Measurements from ENCODE around the gene SLC6A13.
A peak's percentile ranks its signal among the peaks of the same experiment; 100 is the strongest.

The SLC6A13 gene

GRCh38 chr12:213527-213932, 49.1 kb downstream of the SLC6A13 start:
- no peak for DNase-seq

GRCh38 chr12:212715-213526, 49.7 kb downstream of the SLC6A13 start:
- no peak for DNase-seq

GRCh38 chr12:212415-212714, 50.3 kb downstream of the SLC6A13 start:
- DNase-seq, result no peak

- DNase-seq, result no peak
These were observed 50.8 kb downstream of the SLC6A13 start for GRCh38 chr12:211639-212414.

- no peak for DNase-seq
These were observed 51.5 kb downstream of the SLC6A13 start for GRCh38 chr12:211142-211465.

- DNase-seq, result no peak
These were observed 52.1 kb downstream of the SLC6A13 start for GRCh38 chr12:210277-211141.

- DNase-seq, result no peak
These were observed 52.8 kb downstream of the SLC6A13 start for GRCh38 chr12:209851-210250.

GRCh38 chr12:209246-209645, 53.4 kb downstream of the SLC6A13 start:
- DNase-seq, result no peak

- DNase-seq, result no peak
These were observed 53.8 kb downstream of the SLC6A13 start for GRCh38 chr12:208813-209212.

- DNase-seq, result no peak
These were observed 54.8 kb downstream of the SLC6A13 start for GRCh38 chr12:207804-208203.

- no peak for DNase-seq
These were observed 55.7 kb downstream of the SLC6A13 start for GRCh38 chr12:206746-207440.

- no peak for DNase-seq
These were observed 57.6 kb downstream of the SLC6A13 start for GRCh38 chr12:205026-205425.

- DNase-seq, result no peak
These were observed 58.4 kb downstream of the SLC6A13 start for GRCh38 chr12:204261-204678.

- DNase-seq, result no peak
These were observed 59.0 kb downstream of the SLC6A13 start for GRCh38 chr12:203462-204260.

- no peak for DNase-seq
These were observed 59.6 kb downstream of the SLC6A13 start for GRCh38 chr12:203074-203461.

- peak; percentile 82 for DNase-seq
These were observed 60.4 kb downstream of the SLC6A13 start for GRCh38 chr12:202081-202731.

GRCh38 chr12:201361-201760, 61.3 kb downstream of the SLC6A13 start:
- no peak for DNase-seq

- DNase-seq, result no peak
These were observed 63.9 kb downstream of the SLC6A13 start for GRCh38 chr12:198705-199104.

- DNase-seq, result no peak
These were observed 64.5 kb downstream of the SLC6A13 start for GRCh38 chr12:197911-198695.

- no peak for DNase-seq
These were observed 65.3 kb downstream of the SLC6A13 start for GRCh38 chr12:197347-197746.

GRCh38 chr12:196436-196835, 66.2 kb downstream of the SLC6A13 start:
- DNase-seq, result no peak
